Common myeloid progenitor, CD34-positive (primary cell): ENCODE measurements around the gene NDUFS6.

Source experiments
- CTCF ChIA-PET: fragments of 350-600 bp; sonication (Branson Sonifier 250); formaldehyde crosslinking; loops from one replicate; lab custom pipeline; 2021; ENCODE audit warnings: antibody characterized with exemption; lab: Charles Lee
- POLR2A ChIA-PET: fragments of 350-600 bp; sonication (Branson Sonifier 250); formaldehyde crosslinking; loops from one replicate; lab custom pipeline; 2021; ENCODE audit warnings: antibody characterized with exemption; lab: Charles Lee
- DNase-seq, 3 donors: peaks; one replicate each; pipeline versions ENCODE4 v3.0.0 to v3.0.0-alpha.2; 2013
- H3K27ac ChIP-seq, 2 experiments: 1 replicate in 1 of 2; 2 replicates in 1 of 2; pipeline ENCODE4 v1.7.0; 2013; ENCODE audit warnings: inconsistent platforms in 2 of 2, low read length in 2 of 2, mild to moderate bottlenecking in 2 of 2, low read depth in 1 of 2, moderate library complexity in 1 of 2; ENCODE audit not compliant: severe bottlenecking in 2 of 2, insufficient read depth in 1 of 2, poor library complexity in 1 of 2
- H3K27me3 ChIP-seq, 5 experiments: replicated peaks in 2 of 5; 1 replicate in 3 of 5; 2 replicates in 2 of 5; pipeline versions ENCODE4 v1.6.1 to v1.7.0; 2013; ENCODE audit warnings: low read length in 4 of 5, mild to moderate bottlenecking in 2 of 5, moderate library complexity in 2 of 5, inconsistent platforms in 1 of 5; ENCODE audit not compliant: insufficient read depth in 5 of 5, control insufficient read depth in 4 of 5
- H3K36me3 ChIP-seq, 4 experiments: 1 replicate in 2 of 4; 2 replicates in 2 of 4; pipeline versions ENCODE4 v1.6.1 to v1.7.0; 2013; ENCODE audit warnings: low read length in 3 of 4, control low read depth in 1 of 4, mild to moderate bottlenecking in 1 of 4; ENCODE audit not compliant: control insufficient read depth in 4 of 4, insufficient read depth in 4 of 4
- H3K4me1 ChIP-seq, 4 experiments: 1 replicate in 3 of 4; 2 replicates in 1 of 4; pipeline versions ENCODE4 v1.6.1 to v1.7.1; 2013; ENCODE audit warnings: low read length in 3 of 4, mild to moderate bottlenecking in 3 of 4, control low read depth in 1 of 4, inconsistent platforms in 1 of 4, moderate library complexity in 1 of 4; ENCODE audit not compliant: control insufficient read depth in 4 of 4, insufficient read depth in 4 of 4; ENCODE audit errors: control extremely low read depth in 1 of 4
- H3K4me3 ChIP-seq, 7 experiments: 1 replicate in 4 of 7; 2 replicates in 3 of 7; pipeline versions ENCODE4 v1.5.1 to v1.7.0; 2013; ENCODE audit warnings: mild to moderate bottlenecking in 7 of 7, low read length in 6 of 7, moderate library complexity in 6 of 7, inconsistent platforms in 2 of 7, low read depth in 2 of 7, control low read depth in 1 of 7; ENCODE audit not compliant: insufficient read depth in 4 of 7, control insufficient read depth in 1 of 7; ENCODE audit errors: extremely low read depth in 1 of 7
- H3K9me3 ChIP-seq, 5 experiments: 1 replicate in 4 of 5; 2 replicates in 1 of 5; pipeline versions ENCODE4 v1.6.1 to v1.7.1; 2013; ENCODE audit warnings: low read length in 4 of 5, mild to moderate bottlenecking in 2 of 5, inconsistent platforms in 1 of 5, low read depth in 1 of 5, moderate library complexity in 1 of 5; ENCODE audit not compliant: control insufficient read depth in 4 of 5, insufficient read depth in 2 of 5; ENCODE audit errors: control extremely low read depth in 1 of 5
- WGBS: methylation state at CpG from one replicate; pipeline ENCODE4 v1.1.5; 2013; ENCODE audit not compliant: insufficient coverage; 5-methylcytosine and 5-hydroxymethylcytosine counted together

The NDUFS6 gene

GRCh38 chr5:1807451-1808185 is 6.4 kb downstream of the NDUFS6 start:
- CTCF ChIA-PET = interaction anchor here (1.4 kb wide), 1 partner anchor 10 kb away, joined by 3 read pairs; no protein-coding TSS in a partner anchor
- Histone ChIP-seq H3K9me3 (no peaks in the 10 kb centered on the region), H3K27ac (no peak overlapping the region), H3K4me1 (no peaks in the 10 kb centered on the region), H3K27me3 (no peaks in the 10 kb centered on the region), H3K4me3 (no peak overlapping the region), H3K36me3 (peaks cover 2 to 94% (median 71%) of the 10 kb centered on the region in 4 experiments)
- 90% methylated on average over 17 of the region's 20 CpGs for WGBS
- no peak for DNase-seq
- POLR2A ChIA-PET = no interaction called here

- ChIA-PET POLR2A (no interaction called here), CTCF (interaction anchor here (1.4 kb wide), 1 partner anchor 11 kb away, joined by 3 read pairs; no protein-coding TSS in a partner anchor)
- H3K27ac ChIP-seq = no peak overlapping the region
- no peaks in the 10 kb centered on the region for H3K4me1 ChIP-seq
- no peak overlapping the region for H3K4me3 ChIP-seq
- no peaks in the 10 kb centered on the region for H3K9me3 ChIP-seq
- no peaks in the 10 kb centered on the region for H3K27me3 ChIP-seq
- no peak for DNase-seq
- H3K36me3 ChIP-seq = peaks cover 2 to 94% (median 70%) of the 10 kb centered on the region in 4 experiments
- 50% methylated on average over 2 of the region's 3 CpGs for WGBS
Observed at GRCh38 chr5:1808439-1808838, 7.2 kb downstream of the NDUFS6 start.

- Histone ChIP-seq H3K9me3 (no peaks in the 10 kb centered on the region), H3K27me3 (no peaks in the 10 kb centered on the region), H3K4me1 (no peaks in the 10 kb centered on the region), H3K27ac (no peak overlapping the region), H3K36me3 (peaks cover 2 to 94% (median 73%) of the 10 kb centered on the region in 4 experiments), H3K4me3 (no peak overlapping the region)
- CTCF ChIA-PET = no interaction called here
- DNase-seq = no peak
- 93% methylated on average over 29 of the region's 32 CpGs for WGBS
- POLR2A ChIA-PET = no interaction called here
Observed at GRCh38 chr5:1809416-1810035, 8.3 kb downstream of the NDUFS6 start.

- Histone ChIP-seq H3K4me3 (no peak overlapping the region), H3K27ac (no peak overlapping the region), H3K27me3 (no peaks in the 10 kb centered on the region), H3K4me1 (no peaks in the 10 kb centered on the region), H3K36me3 (peaks cover 0 to 94% (median 74%) of the 10 kb centered on the region in 4 experiments), H3K9me3 (no peaks in the 10 kb centered on the region)
- ChIA-PET CTCF (no interaction called here), POLR2A (no interaction called here)
- no peak for DNase-seq
- WGBS = 94% methylated on average over 4 of the region's 10 CpGs
Observed at GRCh38 chr5:1810581-1811101, 9.4 kb downstream of the NDUFS6 start.

- Histone ChIP-seq H3K36me3 (peaks cover 6 to 94% (median 79%) of the 10 kb centered on the region in 4 experiments), H3K9me3 (peaks cover 0 to 5% (median 0%) of the 10 kb centered on the region in 5 experiments), H3K27ac (no peak overlapping the region), H3K4me3 (no peak overlapping the region), H3K27me3 (no peaks in the 10 kb centered on the region), H3K4me1 (no peaks in the 10 kb centered on the region)
- WGBS = 99% methylated on average over 30 of the region's 30 CpGs
- no peak for DNase-seq
- CTCF ChIA-PET = interaction anchor here (1.0 kb wide), 1 partner anchor 9 kb away, joined by 3 read pairs; no protein-coding TSS in a partner anchor
- POLR2A ChIA-PET = no interaction called here
Observed at GRCh38 chr5:1814183-1815020, 13.2 kb downstream of the NDUFS6 start.

GRCh38 chr5:1815071-1815786 is 14.0 kb downstream of the NDUFS6 start:
- no peak for DNase-seq
- Histone ChIP-seq H3K36me3 (peaks cover 7 to 94% (median 75%) of the 10 kb centered on the region in 4 experiments), H3K4me1 (no peaks in the 10 kb centered on the region), H3K9me3 (peaks cover 0 to 5% (median 0%) of the 10 kb centered on the region in 5 experiments), H3K27me3 (no peaks in the 10 kb centered on the region), H3K4me3 (no peak overlapping the region), H3K27ac (no peak overlapping the region)
- ChIA-PET POLR2A (no interaction called here), CTCF (interaction anchor here (1.0 kb wide), 1 partner anchor 9 kb away, joined by 3 read pairs; no protein-coding TSS in a partner anchor)
- WGBS = 97% methylated on average over 13 of the region's 18 CpGs
